ACC112 (cell line): ENCODE data around the gene MMP11.

Experiments
- H2AFZ ChIP-seq: fragments of 200-600 bp; sonication (generic); one replicate; pipeline ENCODE4 v1.6.0; 2017; ENCODE audit warnings: antibody characterized with exemption, low read length; ENCODE audit not compliant: unreplicated experiment
- H3K27ac ChIP-seq: fragments of 200-600 bp; sonication (generic); 2 replicates; pipeline ENCODE4 v1.5.1; 2014; ENCODE audit warnings: low read depth, mild to moderate bottlenecking, antibody characterized with exemption, low read length, moderate library complexity
- H3K27me3 ChIP-seq: fragments of 200-600 bp; sonication (generic); 2 replicates; pipeline ENCODE4 v1.6.1; 2014; ENCODE audit warnings: mild to moderate bottlenecking, antibody characterized with exemption, low read length, moderate library complexity, mixed read lengths; ENCODE audit not compliant: insufficient read depth
- H3K36me3 ChIP-seq: fragments of 200-600 bp; sonication (generic); 2 replicates; pipeline ENCODE4 v1.6.1; 2016; ENCODE audit warnings: mild to moderate bottlenecking, antibody characterized with exemption, low read length, moderate library complexity, mixed read lengths; ENCODE audit not compliant: insufficient read depth
- H3K4me1 ChIP-seq: fragments of 200-600 bp; sonication (generic); one replicate; pipeline ENCODE4 v1.6.1; 2016; ENCODE audit warnings: low read length, mixed read lengths; ENCODE audit not compliant: insufficient read depth, unreplicated experiment, control insufficient read depth
- H3K4me3 ChIP-seq: fragments of 200-600 bp; sonication (generic); 2 replicates; pipeline ENCODE4 v1.5.1; 2014; ENCODE audit warnings: mild to moderate bottlenecking, low read depth, low read length
- H3K79me2 ChIP-seq: fragments of 200-600 bp; sonication (generic); one replicate; pipeline ENCODE4 v1.6.0; 2016; ENCODE audit warnings: low read length; ENCODE audit not compliant: control insufficient read depth, unreplicated experiment, insufficient read depth

MMP11 gene

GRCh38 chr22:23833017-23833751 is 60.5 kb downstream of the MMP11 start:
- H3K36me3 ChIP-seq = no peaks in the 10 kb centered on the region

More at GRCh38 chr22:23833017-23833751, 60.5 kb downstream of the MMP11 start:
- no peak overlapping the region for H2AFZ ChIP-seq
- no peaks in the 10 kb centered on the region for H3K27me3 ChIP-seq
- peaks cover 12% of the 10 kb centered on the region for H3K4me1 ChIP-seq
- no peak overlapping the region for H3K27ac ChIP-seq
- no peaks in the 10 kb centered on the region for H3K79me2 ChIP-seq
- H3K4me3 ChIP-seq = no peak overlapping the region
